Breast epithelium (tissue), 4 donors: ENCODE data around the gene SRRM1. TPM values are rescaled to one million over a fixed set of nuclear protein-coding genes. Genes with fewer than 3 reads are reported as not detected.
"Not testable (repeated sequence)": the region's sequence is repeated elsewhere in the genome, so short reads cannot be mapped to it uniquely, and the experiment has no call there.

Experiments
- DNase-seq, 2 donors: peaks; one replicate each; pipeline ENCODE4 v3.0.0-alpha.2; 2019; ENCODE audit warnings: low spot score in 2 of 2
- H3K27ac ChIP-seq, 2 donors: fragments of 200-600 bp; sonication (generic) in 1 of 2; one replicate each; pipeline ENCODE4 v1.5.1; 2016 to 2019; ENCODE audit warnings: mild to moderate bottlenecking in 1 of 2
- H3K27me3 ChIP-seq, 2 donors: fragments of 200-600 bp; sonication (generic) in 1 of 2; one replicate each; pipeline versions ENCODE4 v1.5.1 to v1.6.0; 2017 to 2019; ENCODE audit warnings: control low read depth in 1 of 2, mild to moderate bottlenecking in 1 of 2
- H3K36me3 ChIP-seq: fragments of 200-600 bp; one replicate; pipeline ENCODE4 v1.5.1; 2019
- H3K4me1 ChIP-seq, 2 donors: fragments of 200-600 bp; sonication (generic); one replicate each; pipeline ENCODE4 v1.5.1; 2016 to 2019; ENCODE audit warnings: control low read depth in 1 of 2
- H3K4me3 ChIP-seq, 3 donors: fragments of 200-600 bp; sonication (generic); 1 replicate in 2 of 3; 2 replicates in 1 of 3; pipeline ENCODE4 v1.5.1; 2016 to 2019; ENCODE audit warnings: mild to moderate bottlenecking in 3 of 3, moderate library complexity in 2 of 3
- H3K9me3 ChIP-seq, 2 donors: fragments of 200-600 bp; sonication (generic) in 1 of 2; one replicate each; pipeline ENCODE4 v1.5.1; 2016 to 2019; ENCODE audit warnings: control low read depth in 1 of 2
- CTCF ChIP-seq, 3 donors: fragments of 450-650 bp; IDR thresholded peaks; one replicate each; pipeline ENCODE4 v1.5.1; 2016 to 2017; ENCODE audit warnings: antibody characterized with exemption in 3 of 3, mild to moderate bottlenecking in 3 of 3, moderate library complexity in 3 of 3
- POLR2A ChIP-seq: fragments of 450-650 bp; IDR thresholded peaks from one replicate; pipeline ENCODE4 v1.6.1; 2016; ENCODE audit warnings: antibody characterized with exemption, mild to moderate bottlenecking, moderate library complexity
- POLR2AphosphoS5 ChIP-seq, 3 donors: sonication (generic); formaldehyde crosslinking; IDR thresholded peaks; one replicate each; pipeline ENCODE4 v1.6.1; 2017; ENCODE audit warnings: antibody characterized with exemption in 3 of 3
- intact Hi-C: fragments of 100-400 bp; cut with DNase I; formaldehyde crosslinking; loops from one replicate; pipeline ENCODE4 v1.15.1; 2023; ENCODE audit warnings: low total_unique reads
- total RNA-seq, 3 donors: library from RNA; depleted of rRNA; stranded (reverse); fragments of >200 nt; gene quantifications; one replicate each; pipeline ENCODE4 v1.1.0, GENCODE V29; 2016

Gene SRRM1
- total RNA-seq, 3 donors from 2014 or later, result 96.3 to 134 (median 118) TPM

- intact Hi-C loops, result no loop called here
- Histone ChIP-seq H3K9me3 (no peaks in the 10 kb centered on the region), H3K27ac (no peak overlapping the region)
These were observed 78.4 kb downstream of the SRRM1 start for GRCh38 chr1:24721533-24721932.

GRCh38 chr1:24722073-24723035 lies 79.3 kb downstream of the SRRM1 start:
- H3K9me3 ChIP-seq, DNase-seq, intact Hi-C loops, H3K36me3 ChIP-seq, H3K27me3 ChIP-seq: not testable (repeated sequence)
- Histone ChIP-seq H3K4me1 (peaks cover 0 to 13% of the 10 kb centered on the region in 2 donors), H3K4me3 (peak overlapping the region in 2 of 3 donors; percentile 44 to 54), H3K27ac (peak overlapping the region; percentile 19 to 53)

More at GRCh38 chr1:24721533-24721932, 78.4 kb downstream of the SRRM1 start:
- Histone ChIP-seq H3K36me3 (no peaks in the 10 kb centered on the region), H3K27me3 (no peaks in the 10 kb centered on the region), H3K4me3 (no peak overlapping the region), H3K4me1 (peaks cover 0 to 13% of the 10 kb centered on the region in 2 donors)
- DNase-seq, result no peak
- no peak for TF ChIP-seq CTCF (IDR thresholded peaks at IDR 0.05)
- no peak for TF ChIP-seq POLR2AphosphoS5 (IDR thresholded peaks at IDR 0.05)
- TF ChIP-seq POLR2A, result no peak

Other genes with a start within 250 kb of the SRRM1 start
- 1 to 10 TPM; 3.6 to 6.9 (median 4.6) TPM for gene STPG1, start 229.5 kb upstream of the SRRM1 start, total RNA-seq
- gene NIPAL3, start 227.5 kb upstream of the SRRM1 start, total RNA-seq, result 10 to 100 TPM; 13.4 to 67.6 (median 28.5) TPM
- 10 to 100 TPM in 1 of 3 donors, 1 to 10 TPM in 2; 5.0 to 22.7 (median 8.8) TPM for gene RCAN3, start 140.5 kb upstream of the SRRM1 start, total RNA-seq
- 1 to 10 TPM in 1 of 3 donors, under 1 TPM in 2; 0.16 to 8.2 (median 0.98) TPM for gene NCMAP, start 87.2 kb upstream of the SRRM1 start, total RNA-seq
- gene CLIC4, start 102.1 kb downstream of the SRRM1 start, total RNA-seq, result 100 to 1,000 TPM; 162 to 217 (median 196) TPM